HepG2 (cell line): ENCODE results near the gene CC2D1A. TPM values are rescaled to one million over a fixed set of nuclear protein-coding genes. Genes with fewer than 3 reads are reported as not detected.

Source experiments
- ASH2L ChIP-seq: fragments of 300-600, 200-600 bp; sonication (generic); IDR thresholded peaks from 2 replicates; pipeline ENCODE4 v1.7.0; 2017; ENCODE audit warnings: low read depth, mild to moderate bottlenecking, moderate library complexity, mixed read lengths, low read length; ENCODE audit not compliant: insufficient read length
- ATRX ChIP-seq: sonication (generic); formaldehyde crosslinking; IDR thresholded peaks from 2 replicates; pipeline ENCODE4 v1.4.0; 2020; ENCODE audit warnings: missing genetic modification reagents, borderline replicate concordance
- KDM2A ChIP-seq: sonication (generic); formaldehyde crosslinking; IDR thresholded peaks from 2 replicates; pipeline ENCODE4 v1.4.0; 2020; ENCODE audit warnings: low read depth, missing genetic modification reagents, borderline replicate concordance
- KLF9 ChIP-seq: IDR thresholded peaks from 2 replicates; pipeline ENCODE4 v1.6.1; 2016; ENCODE audit warnings: low read depth
- PITX1 ChIP-seq: sonication (generic); formaldehyde crosslinking; IDR thresholded peaks from 2 replicates; pipeline ENCODE4 v1.5.1; 2020; ENCODE audit warnings: mild to moderate bottlenecking, missing genetic modification reagents
- RAD51 ChIP-seq: fragments of 450-650 bp; IDR thresholded peaks from 2 replicates; pipeline ENCODE4 v1.6.1; 2016; ENCODE audit warnings: borderline replicate concordance
- STAG1 ChIP-seq: sonication (generic); formaldehyde crosslinking; IDR thresholded peaks from 2 replicates; pipeline ENCODE4 v1.4.0; 2020; ENCODE audit warnings: missing genetic modification reagents
- polyA plus RNA-seq, 8 experiments: library from polyadenylated mRNA; depleted of rRNA in 3 of 8; stranded (reverse) in 7 of 8; unstranded in 1 of 8; fragments of >200 nt; fragmentation: Illumina TruSeq in 4 of 8; extraction: Trizol in 4 of 8; gene quantifications; 2 replicates each; pipeline versions ENCODE4 v1.2.1 to v1.2.3, GENCODE V29; 2011 to 2016; ENCODE audit warnings: low read depth in 4 of 8, missing spikeins in 1 of 8, mixed read lengths in 1 of 8; ENCODE audit not compliant: insufficient read depth in 1 of 8
- total RNA-seq, 5 experiments: library from RNA; depleted of rRNA; stranded (reverse); fragments of >200 nt; fragmentation: Illumina TruSeq; extraction: Trizol; gene quantifications; 2 replicates each; pipeline ENCODE4 v1.2.3, GENCODE V29; 2016; ENCODE audit warnings: low read depth in 1 of 5
- TF ChIP-seq, protein P1 (sequence below): sonication (generic); formaldehyde crosslinking; IDR thresholded peaks from 2 replicates; pipeline ENCODE4 v1.5.1; 2020; ENCODE audit warnings: mild to moderate bottlenecking, missing genetic modification reagents, moderate library complexity
- TF ChIP-seq, protein P2 (sequence below): sonication (generic); formaldehyde crosslinking; IDR thresholded peaks from 2 replicates; pipeline ENCODE4 v1.4.0; 2020; ENCODE audit warnings: mild to moderate bottlenecking, missing genetic modification reagents
- TF ChIP-seq, protein P3 (sequence below): sonication (generic); formaldehyde crosslinking; IDR thresholded peaks from 2 replicates; pipeline ENCODE4 v1.4.0; 2020; ENCODE audit warnings: mild to moderate bottlenecking, missing genetic modification reagents
- TF ChIP-seq, protein P4 (sequence below): sonication (generic); formaldehyde crosslinking; conservative IDR thresholded peaks from 2 replicates; pipeline ENCODE4 v1.4.0; 2020; ENCODE audit warnings: mild to moderate bottlenecking, missing genetic modification reagents, moderate library complexity

The CC2D1A gene
- total and polyA plus RNA-seq, 2 of the 13 experiments (the other 11 are each of a cell fraction or from before 2014, with no cell fraction given): 9.7 to 11.5 TPM

DNA sequence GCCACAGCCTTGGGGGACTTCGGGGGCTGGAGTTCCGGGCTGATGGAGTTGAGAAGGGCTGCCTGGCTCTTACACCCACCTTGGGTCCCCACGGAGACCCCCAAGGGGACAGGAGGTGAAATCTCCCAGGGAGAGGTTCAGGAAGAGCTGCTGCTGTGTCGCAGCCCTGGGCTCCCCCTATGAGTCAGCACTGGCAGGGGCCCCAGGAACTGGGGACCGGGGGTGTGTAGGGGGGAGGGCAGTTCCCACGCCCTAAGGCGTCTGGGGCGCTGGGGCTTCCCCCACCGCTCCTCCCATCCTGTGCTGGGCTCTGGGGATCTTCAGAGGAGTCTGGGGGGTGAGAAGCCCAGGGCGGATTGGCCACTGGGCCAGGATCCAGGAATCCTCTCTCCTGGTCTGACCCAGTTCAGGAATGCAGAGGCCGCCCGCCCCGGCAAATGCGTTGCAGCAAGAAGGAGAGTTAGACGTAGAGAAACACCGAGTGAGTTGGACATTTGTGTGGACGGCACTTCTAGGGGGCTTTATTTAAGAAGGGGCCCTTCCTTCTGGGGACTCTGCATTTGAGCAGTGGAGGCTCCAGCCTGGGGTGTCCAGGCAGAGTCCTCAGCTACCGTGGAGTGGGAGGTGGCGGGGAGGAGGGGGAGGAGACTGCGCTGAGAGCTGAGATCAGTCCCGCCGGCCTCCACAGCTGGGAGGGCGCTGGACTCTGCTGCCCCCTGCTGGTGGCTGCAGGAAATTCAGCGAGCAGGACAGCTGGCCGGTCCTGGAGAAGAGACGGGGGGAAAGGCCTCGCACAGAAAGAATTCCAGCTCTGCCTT is 44.1 kb upstream of the CC2D1A start (continued):
- TF ChIP-seq ATRX (CRISPR knock-in tag) (no peak), KDM2A (CRISPR knock-in tag) (peak; percentile 67; the same call in 1 of the 2 replicates), ASH2L (no peak), KLF9 (CRISPR knock-in tag) (no peak), PITX1 (CRISPR knock-in tag) (peak; percentile 30; the same call in 1 of the 2 replicates), STAG1 (peak; percentile 93), RAD51 (no peak)
- TF ChIP-seq, protein P1, sequence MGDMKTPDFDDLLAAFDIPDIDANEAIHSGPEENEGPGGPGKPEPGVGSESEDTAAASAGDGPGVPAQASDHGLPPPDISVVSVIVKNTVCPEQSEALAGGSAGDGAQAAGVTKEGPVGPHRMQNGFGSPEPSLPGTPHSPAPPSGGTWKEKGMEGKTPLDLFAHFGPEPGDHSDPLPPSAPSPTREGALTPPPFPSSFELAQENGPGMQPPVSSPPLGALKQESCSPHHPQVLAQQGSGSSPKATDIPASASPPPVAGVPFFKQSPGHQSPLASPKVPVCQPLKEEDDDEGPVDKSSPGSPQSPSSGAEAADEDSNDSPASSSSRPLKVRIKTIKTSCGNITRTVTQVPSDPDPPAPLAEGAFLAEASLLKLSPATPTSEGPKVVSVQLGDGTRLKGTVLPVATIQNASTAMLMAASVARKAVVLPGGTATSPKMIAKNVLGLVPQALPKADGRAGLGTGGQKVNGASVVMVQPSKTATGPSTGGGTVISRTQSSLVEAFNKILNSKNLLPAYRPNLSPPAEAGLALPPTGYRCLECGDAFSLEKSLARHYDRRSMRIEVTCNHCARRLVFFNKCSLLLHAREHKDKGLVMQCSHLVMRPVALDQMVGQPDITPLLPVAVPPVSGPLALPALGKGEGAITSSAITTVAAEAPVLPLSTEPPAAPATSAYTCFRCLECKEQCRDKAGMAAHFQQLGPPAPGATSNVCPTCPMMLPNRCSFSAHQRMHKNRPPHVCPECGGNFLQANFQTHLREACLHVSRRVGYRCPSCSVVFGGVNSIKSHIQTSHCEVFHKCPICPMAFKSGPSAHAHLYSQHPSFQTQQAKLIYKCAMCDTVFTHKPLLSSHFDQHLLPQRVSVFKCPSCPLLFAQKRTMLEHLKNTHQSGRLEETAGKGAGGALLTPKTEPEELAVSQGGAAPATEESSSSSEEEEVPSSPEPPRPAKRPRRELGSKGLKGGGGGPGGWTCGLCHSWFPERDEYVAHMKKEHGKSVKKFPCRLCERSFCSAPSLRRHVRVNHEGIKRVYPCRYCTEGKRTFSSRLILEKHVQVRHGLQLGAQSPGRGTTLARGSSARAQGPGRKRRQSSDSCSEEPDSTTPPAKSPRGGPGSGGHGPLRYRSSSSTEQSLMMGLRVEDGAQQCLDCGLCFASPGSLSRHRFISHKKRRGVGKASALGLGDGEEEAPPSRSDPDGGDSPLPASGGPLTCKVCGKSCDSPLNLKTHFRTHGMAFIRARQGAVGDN (CRISPR knock-in tag): peak; percentile 49
- TF ChIP-seq, protein P2, sequence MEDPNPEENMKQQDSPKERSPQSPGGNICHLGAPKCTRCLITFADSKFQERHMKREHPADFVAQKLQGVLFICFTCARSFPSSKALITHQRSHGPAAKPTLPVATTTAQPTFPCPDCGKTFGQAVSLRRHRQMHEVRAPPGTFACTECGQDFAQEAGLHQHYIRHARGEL (CRISPR knock-in tag): 0 out of 2 replicates have a peak, but pooled peaks have one; percentile 8
- TF ChIP-seq, protein P3, sequence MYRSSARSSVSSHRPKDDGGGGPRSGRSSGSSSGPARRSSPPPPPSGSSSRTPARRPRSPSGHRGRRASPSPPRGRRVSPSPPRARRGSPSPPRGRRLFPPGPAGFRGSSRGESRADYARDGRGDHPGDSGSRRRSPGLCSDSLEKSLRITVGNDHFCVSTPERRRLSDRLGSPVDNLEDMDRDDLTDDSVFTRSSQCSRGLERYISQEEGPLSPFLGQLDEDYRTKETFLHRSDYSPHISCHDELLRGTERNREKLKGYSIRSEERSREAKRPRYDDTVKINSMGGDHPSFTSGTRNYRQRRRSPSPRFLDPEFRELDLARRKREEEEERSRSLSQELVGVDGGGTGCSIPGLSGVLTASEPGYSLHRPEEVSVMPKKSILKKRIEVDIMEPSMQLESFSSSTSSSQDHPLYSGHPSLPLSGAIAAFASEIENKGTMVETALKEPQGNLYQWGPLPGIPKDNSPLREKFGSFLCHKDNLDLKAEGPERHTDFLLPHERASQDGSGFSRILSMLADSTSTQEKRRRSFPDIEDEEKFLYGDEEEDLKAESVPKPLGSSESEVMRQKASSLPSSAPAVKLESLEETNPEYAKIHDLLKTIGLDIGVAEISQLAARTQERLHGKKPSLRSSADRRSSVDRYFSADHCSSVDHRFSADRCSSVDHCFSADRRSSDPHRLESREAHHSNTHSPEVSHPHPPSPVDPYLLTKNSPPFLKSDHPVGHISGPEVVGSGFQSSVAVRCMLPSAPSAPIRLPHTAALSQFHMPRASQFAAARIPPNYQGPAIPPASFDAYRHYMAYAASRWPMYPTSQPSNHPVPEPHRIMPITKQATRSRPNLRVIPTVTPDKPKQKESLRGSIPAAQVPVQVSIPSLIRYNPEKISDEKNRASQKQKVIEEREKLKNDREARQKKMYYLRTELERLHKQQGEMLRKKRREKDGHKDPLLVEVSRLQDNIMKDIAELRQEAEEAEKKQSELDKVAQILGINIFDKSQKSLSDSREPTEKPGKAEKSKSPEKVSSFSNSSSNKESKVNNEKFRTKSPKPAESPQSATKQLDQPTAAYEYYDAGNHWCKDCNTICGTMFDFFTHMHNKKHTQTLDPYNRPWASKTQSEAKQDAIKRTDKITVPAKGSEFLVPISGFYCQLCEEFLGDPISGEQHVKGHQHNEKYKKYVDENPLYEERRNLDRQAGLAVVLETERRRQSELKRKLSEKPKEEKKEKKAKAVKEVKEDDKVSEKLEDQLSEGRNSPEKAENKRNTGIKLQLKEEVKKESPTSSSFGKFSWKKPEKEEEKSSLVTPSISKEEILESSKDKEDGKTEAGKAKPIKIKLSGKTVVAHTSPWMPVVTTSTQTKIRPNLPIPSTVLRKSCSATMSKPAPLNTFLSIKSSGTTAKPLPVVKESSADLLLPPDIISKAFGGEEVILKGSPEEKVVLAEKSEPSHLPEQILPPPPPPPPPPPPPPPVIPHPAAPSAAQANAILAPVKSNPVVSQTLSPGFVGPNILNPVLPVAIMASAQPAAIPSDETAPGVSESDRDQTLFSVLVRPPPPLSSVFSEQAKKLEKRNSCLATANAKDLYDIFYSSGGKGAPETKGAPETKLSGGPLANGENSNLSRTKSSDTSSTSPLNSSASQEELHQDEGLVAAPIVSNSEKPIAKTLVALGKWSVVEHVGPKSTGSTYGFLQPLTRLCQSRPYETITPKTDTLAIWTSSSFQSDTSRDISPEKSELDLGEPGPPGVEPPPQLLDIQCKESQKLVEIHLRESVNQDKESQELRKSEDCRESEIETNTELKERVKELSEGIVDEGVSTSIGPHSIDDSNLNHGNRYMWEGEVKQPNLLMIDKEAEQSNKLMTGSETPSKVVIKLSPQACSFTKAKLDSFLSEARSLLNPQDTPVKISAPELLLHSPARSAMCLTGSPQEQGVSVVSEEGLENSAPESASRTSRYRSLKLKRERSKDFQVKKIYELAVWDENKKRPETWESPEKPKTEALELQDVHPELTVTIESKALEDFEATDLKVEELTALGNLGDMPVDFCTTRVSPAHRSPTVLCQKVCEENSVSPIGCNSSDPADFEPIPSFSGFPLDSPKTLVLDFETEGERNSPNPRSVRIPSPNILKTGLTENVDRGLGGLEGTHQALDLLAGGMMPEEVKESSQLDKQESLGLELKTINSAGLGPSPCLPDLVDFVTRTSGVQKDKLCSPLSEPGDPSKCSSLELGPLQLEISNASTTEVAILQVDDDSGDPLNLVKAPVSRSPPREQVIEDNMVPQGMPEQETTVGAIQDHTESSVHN (CRISPR knock-in tag): no peak
- TF ChIP-seq, protein P4, sequence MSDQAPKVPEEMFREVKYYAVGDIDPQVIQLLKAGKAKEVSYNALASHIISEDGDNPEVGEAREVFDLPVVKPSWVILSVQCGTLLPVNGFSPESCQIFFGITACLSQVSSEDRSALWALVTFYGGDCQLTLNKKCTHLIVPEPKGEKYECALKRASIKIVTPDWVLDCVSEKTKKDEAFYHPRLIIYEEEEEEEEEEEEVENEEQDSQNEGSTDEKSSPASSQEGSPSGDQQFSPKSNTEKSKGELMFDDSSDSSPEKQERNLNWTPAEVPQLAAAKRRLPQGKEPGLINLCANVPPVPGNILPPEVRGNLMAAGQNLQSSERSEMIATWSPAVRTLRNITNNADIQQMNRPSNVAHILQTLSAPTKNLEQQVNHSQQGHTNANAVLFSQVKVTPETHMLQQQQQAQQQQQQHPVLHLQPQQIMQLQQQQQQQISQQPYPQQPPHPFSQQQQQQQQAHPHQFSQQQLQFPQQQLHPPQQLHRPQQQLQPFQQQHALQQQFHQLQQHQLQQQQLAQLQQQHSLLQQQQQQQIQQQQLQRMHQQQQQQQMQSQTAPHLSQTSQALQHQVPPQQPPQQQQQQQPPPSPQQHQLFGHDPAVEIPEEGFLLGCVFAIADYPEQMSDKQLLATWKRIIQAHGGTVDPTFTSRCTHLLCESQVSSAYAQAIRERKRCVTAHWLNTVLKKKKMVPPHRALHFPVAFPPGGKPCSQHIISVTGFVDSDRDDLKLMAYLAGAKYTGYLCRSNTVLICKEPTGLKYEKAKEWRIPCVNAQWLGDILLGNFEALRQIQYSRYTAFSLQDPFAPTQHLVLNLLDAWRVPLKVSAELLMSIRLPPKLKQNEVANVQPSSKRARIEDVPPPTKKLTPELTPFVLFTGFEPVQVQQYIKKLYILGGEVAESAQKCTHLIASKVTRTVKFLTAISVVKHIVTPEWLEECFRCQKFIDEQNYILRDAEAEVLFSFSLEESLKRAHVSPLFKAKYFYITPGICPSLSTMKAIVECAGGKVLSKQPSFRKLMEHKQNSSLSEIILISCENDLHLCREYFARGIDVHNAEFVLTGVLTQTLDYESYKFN (CRISPR knock-in tag): peak; percentile 29; the same call in 1 of the 2 replicates
